Common myeloid progenitor, CD34-positive (primary cell): ENCODE data around the gene SLC10A6.

Experiments
- CTCF ChIA-PET: fragments of 350-600 bp; sonication (Branson Sonifier 250); formaldehyde crosslinking; loops from one replicate; lab custom pipeline; 2021; ENCODE audit warnings: antibody characterized with exemption; lab: Charles Lee
- POLR2A ChIA-PET: fragments of 350-600 bp; sonication (Branson Sonifier 250); formaldehyde crosslinking; loops from one replicate; lab custom pipeline; 2021; ENCODE audit warnings: antibody characterized with exemption; lab: Charles Lee
- DNase-seq, 3 donors: peaks; one replicate each; pipeline versions ENCODE4 v3.0.0 to v3.0.0-alpha.2; 2013
- H3K27ac ChIP-seq, 2 experiments: 1 replicate in 1 of 2; 2 replicates in 1 of 2; pipeline ENCODE4 v1.7.0; 2013; ENCODE audit warnings: inconsistent platforms in 2 of 2, low read length in 2 of 2, mild to moderate bottlenecking in 2 of 2, low read depth in 1 of 2, moderate library complexity in 1 of 2; ENCODE audit not compliant: severe bottlenecking in 2 of 2, insufficient read depth in 1 of 2, poor library complexity in 1 of 2
- H3K27me3 ChIP-seq, 5 experiments: replicated peaks in 2 of 5; 1 replicate in 3 of 5; 2 replicates in 2 of 5; pipeline versions ENCODE4 v1.6.1 to v1.7.0; 2013; ENCODE audit warnings: low read length in 4 of 5, mild to moderate bottlenecking in 2 of 5, moderate library complexity in 2 of 5, inconsistent platforms in 1 of 5; ENCODE audit not compliant: insufficient read depth in 5 of 5, control insufficient read depth in 4 of 5
- H3K36me3 ChIP-seq, 4 experiments: 1 replicate in 2 of 4; 2 replicates in 2 of 4; pipeline versions ENCODE4 v1.6.1 to v1.7.0; 2013; ENCODE audit warnings: low read length in 3 of 4, control low read depth in 1 of 4, mild to moderate bottlenecking in 1 of 4; ENCODE audit not compliant: control insufficient read depth in 4 of 4, insufficient read depth in 4 of 4
- H3K4me1 ChIP-seq, 4 experiments: 1 replicate in 3 of 4; 2 replicates in 1 of 4; pipeline versions ENCODE4 v1.6.1 to v1.7.1; 2013; ENCODE audit warnings: low read length in 3 of 4, mild to moderate bottlenecking in 3 of 4, control low read depth in 1 of 4, inconsistent platforms in 1 of 4, moderate library complexity in 1 of 4; ENCODE audit not compliant: control insufficient read depth in 4 of 4, insufficient read depth in 4 of 4; ENCODE audit errors: control extremely low read depth in 1 of 4
- H3K4me3 ChIP-seq, 7 experiments: 1 replicate in 4 of 7; 2 replicates in 3 of 7; pipeline versions ENCODE4 v1.5.1 to v1.7.0; 2013; ENCODE audit warnings: mild to moderate bottlenecking in 7 of 7, low read length in 6 of 7, moderate library complexity in 6 of 7, inconsistent platforms in 2 of 7, low read depth in 2 of 7, control low read depth in 1 of 7; ENCODE audit not compliant: insufficient read depth in 4 of 7, control insufficient read depth in 1 of 7; ENCODE audit errors: extremely low read depth in 1 of 7
- H3K9me3 ChIP-seq, 5 experiments: 1 replicate in 4 of 5; 2 replicates in 1 of 5; pipeline versions ENCODE4 v1.6.1 to v1.7.1; 2013; ENCODE audit warnings: low read length in 4 of 5, mild to moderate bottlenecking in 2 of 5, inconsistent platforms in 1 of 5, low read depth in 1 of 5, moderate library complexity in 1 of 5; ENCODE audit not compliant: control insufficient read depth in 4 of 5, insufficient read depth in 2 of 5; ENCODE audit errors: control extremely low read depth in 1 of 5
- WGBS: methylation state at CpG from one replicate; pipeline ENCODE4 v1.1.5; 2013; ENCODE audit not compliant: insufficient coverage; 5-methylcytosine and 5-hydroxymethylcytosine counted together

SLC10A6 gene

GRCh38 chr4:86835677-86836076, 13.5 kb downstream of the SLC10A6 start:
- peaks cover 0 to 4% (median 0%) of the 10 kb centered on the region in 4 experiments for H3K4me1 ChIP-seq
- no peaks in the 10 kb centered on the region for H3K9me3 ChIP-seq
- WGBS: 100% methylated on average over 1 of the region's 3 CpGs
- no peaks in the 10 kb centered on the region for H3K27me3 ChIP-seq
- H3K27ac ChIP-seq: no peak overlapping the region
- no peak overlapping the region for H3K4me3 ChIP-seq
- ChIA-PET CTCF (no interaction called here), POLR2A (no interaction called here)
- H3K36me3 ChIP-seq: no peaks in the 10 kb centered on the region
- DNase-seq: peak in 2 of 3 donors; percentile 13 to 21

DNA sequence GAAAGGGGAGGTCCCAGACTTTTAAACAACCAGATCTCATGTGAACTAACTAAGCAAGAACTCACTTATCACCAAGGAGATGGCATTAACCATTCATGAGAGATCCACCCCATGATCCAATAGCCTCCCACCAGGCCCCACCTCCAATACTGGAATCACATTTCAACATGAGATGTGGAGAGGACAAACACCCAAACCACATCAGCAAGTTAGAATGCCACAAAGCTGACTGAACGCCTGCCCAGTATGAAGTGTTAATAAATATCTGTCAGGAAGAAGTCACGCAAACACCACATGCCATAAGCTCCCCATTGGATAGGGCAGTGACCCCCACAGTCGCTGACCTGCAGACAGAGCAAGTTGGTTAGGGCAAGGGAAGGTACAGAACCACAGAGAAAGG, 14.3 kb downstream of the SLC10A6 start:
- 100% methylated on average over 2 of the region's 3 CpGs for WGBS
- no peak for DNase-seq
- H3K4me1 ChIP-seq: peaks cover 0 to 4% (median 0%) of the 10 kb centered on the region in 4 experiments
- H3K27me3 ChIP-seq: no peaks in the 10 kb centered on the region
- H3K4me3 ChIP-seq: no peak overlapping the region
- no peak overlapping the region for H3K27ac ChIP-seq
- ChIA-PET POLR2A (no interaction called here), CTCF (no interaction called here)
- H3K36me3 ChIP-seq: no peaks in the 10 kb centered on the region
- H3K9me3 ChIP-seq: no peaks in the 10 kb centered on the region

DNA sequence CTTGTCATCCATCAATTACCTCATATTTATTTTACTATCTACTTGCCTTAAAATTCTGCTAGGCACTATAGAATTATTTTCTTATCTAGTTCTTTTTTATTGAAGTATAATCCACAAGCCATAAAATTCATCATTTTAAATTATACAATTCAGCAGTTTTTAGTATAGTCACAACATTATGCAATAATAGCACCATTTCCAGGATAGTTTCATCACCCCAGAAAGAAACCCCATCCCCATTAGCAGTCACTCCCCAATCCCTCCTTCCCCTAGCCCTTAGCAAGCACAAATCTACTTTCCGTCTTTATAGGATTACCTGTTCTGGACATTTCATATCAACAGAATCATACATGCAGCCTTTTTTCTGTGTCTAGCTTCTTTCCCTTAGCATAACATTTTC, 15.6 kb downstream of the SLC10A6 start:
- CTCF ChIA-PET: no interaction called here

DNA sequence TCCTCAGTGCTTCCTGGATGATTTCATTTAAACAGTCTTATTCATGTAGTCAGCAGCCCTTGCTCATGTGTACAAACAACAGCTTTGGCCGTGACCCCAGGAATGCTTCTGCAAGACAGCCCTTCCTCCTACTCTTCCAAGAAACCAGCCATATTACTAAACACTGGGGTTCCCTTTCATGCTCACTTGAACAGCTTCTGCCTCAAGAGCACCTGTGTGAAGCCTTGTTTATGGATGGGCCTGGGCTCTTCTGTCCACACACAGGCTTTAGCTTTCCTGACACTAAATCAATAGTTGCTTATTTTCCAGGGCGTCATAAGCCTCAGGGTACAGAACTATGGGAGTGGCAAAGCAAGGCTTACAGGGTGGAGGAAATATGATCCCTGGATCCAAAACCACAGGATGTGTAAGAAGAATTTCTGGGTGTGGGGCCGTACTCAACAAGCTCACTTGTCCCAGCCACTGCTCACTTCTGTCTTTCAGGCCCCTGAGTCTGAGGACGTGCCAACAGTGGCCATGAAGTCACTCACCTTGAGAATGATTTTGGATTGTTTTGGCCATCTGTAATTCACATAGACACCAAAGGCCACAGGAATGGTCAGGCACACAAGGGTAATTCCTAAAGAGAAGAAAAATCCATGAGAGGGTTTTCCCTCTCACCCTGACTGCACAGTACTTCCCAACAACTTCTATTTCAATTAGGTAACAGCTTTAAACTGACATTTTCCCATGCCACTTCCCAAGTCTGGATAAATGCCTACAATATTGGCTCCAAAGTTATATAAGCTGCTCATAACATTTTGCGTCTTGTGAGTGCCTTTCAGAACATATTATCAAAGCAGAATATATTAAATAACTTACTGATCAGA, 17.7 kb downstream of the SLC10A6 start:
- Histone ChIP-seq H3K27me3 (no peaks in the 10 kb centered on the region), H3K27ac (no peak overlapping the region), H3K36me3 (no peaks in the 10 kb centered on the region), H3K4me3 (no peak overlapping the region), H3K9me3 (no peaks in the 10 kb centered on the region), H3K4me1 (peaks cover 0 to 4% (median 0%) of the 10 kb centered on the region in 4 experiments)
- CTCF ChIA-PET: no interaction called here
- POLR2A ChIA-PET: no interaction called here
- DNase-seq: no peak
- WGBS: 94% methylated on average over 3 of the region's 5 CpGs

More for the DNA sequence above, 15.6 kb downstream of the SLC10A6 start:
- Histone ChIP-seq H3K27ac (no peak overlapping the region), H3K4me1 (peaks cover 0 to 4% (median 0%) of the 10 kb centered on the region in 4 experiments), H3K4me3 (no peak overlapping the region), H3K36me3 (no peaks in the 10 kb centered on the region), H3K9me3 (no peaks in the 10 kb centered on the region), H3K27me3 (no peaks in the 10 kb centered on the region)
- POLR2A ChIA-PET: no interaction called here
- 100% methylated on average over 1 of the region's 1 CpG for WGBS
- DNase-seq: no peak

GRCh38 chr4:86825511-86825910, 23.7 kb downstream of the SLC10A6 start:
- Histone ChIP-seq H3K4me1 (no peaks in the 10 kb centered on the region), H3K4me3 (no peak overlapping the region), H3K27me3 (no peaks in the 10 kb centered on the region), H3K9me3 (no peaks in the 10 kb centered on the region), H3K27ac (no peak overlapping the region), H3K36me3 (no peaks in the 10 kb centered on the region)
- ChIA-PET CTCF (no interaction called here), POLR2A (no interaction called here)
- no peak for DNase-seq
- 100% methylated on average over 1 of the region's 3 CpGs for WGBS

- no peaks in the 10 kb centered on the region for H3K9me3 ChIP-seq
- no peaks in the 10 kb centered on the region for H3K36me3 ChIP-seq
- no peak for DNase-seq
- no peak overlapping the region for H3K27ac ChIP-seq
- 100% methylated on average over 1 of the region's 2 CpGs for WGBS
- POLR2A ChIA-PET: no interaction called here
- H3K4me3 ChIP-seq: no peak overlapping the region
- H3K4me1 ChIP-seq: no peaks in the 10 kb centered on the region
- CTCF ChIA-PET: no interaction called here
- no peaks in the 10 kb centered on the region for H3K27me3 ChIP-seq
Measured at GRCh38 chr4:86822136-86822535, 27.0 kb downstream of the SLC10A6 start.

GRCh38 chr4:86821151-86821550, 28.0 kb downstream of the SLC10A6 start:
- WGBS: no CpG with 5 or more reads among the region's 1 CpG
- Histone ChIP-seq H3K36me3 (no peaks in the 10 kb centered on the region), H3K9me3 (peaks cover 0 to 6% (median 0%) of the 10 kb centered on the region in 5 experiments), H3K4me1 (no peaks in the 10 kb centered on the region), H3K27ac (no peak overlapping the region), H3K4me3 (no peak overlapping the region), H3K27me3 (no peaks in the 10 kb centered on the region)
- CTCF ChIA-PET: no interaction called here
- POLR2A ChIA-PET: no interaction called here
- no peak for DNase-seq
